Chondrocyte (in vitro differentiated cells): ENCODE results near the gene RNFT2. TPM values are rescaled to one million over a fixed set of nuclear protein-coding genes. Genes with fewer than 3 reads are reported as not detected.

Experiments used
- DNase-seq: peaks from one replicate; pipeline ENCODE4 v3.0.0; 2021; ENCODE audit warnings: mixed read lengths, low spot score
- H3K27ac Mint-ChIP-seq: one replicate; pipeline ENCODE4 v1.8.0; 2021; ENCODE audit warnings: mild to moderate bottlenecking, moderate library complexity, mixed read lengths; ENCODE audit not compliant: unreplicated experiment
- H3K27me3 Mint-ChIP-seq: 2 replicates; pipeline ENCODE4 v1.8.0; 2021; ENCODE audit warnings: low read depth, mixed read lengths
- H3K36me3 Mint-ChIP-seq: 2 replicates; pipeline ENCODE4 v1.8.0; 2021; ENCODE audit warnings: low read depth, mixed read lengths
- H3K4me1 Mint-ChIP-seq: 2 replicates; pipeline ENCODE4 v1.8.0; 2021; ENCODE audit warnings: low read depth, mild to moderate bottlenecking, mixed read lengths
- H3K4me3 Mint-ChIP-seq: one replicate; pipeline ENCODE4 v1.8.0; 2021; ENCODE audit warnings: mild to moderate bottlenecking, moderate library complexity, mixed read lengths; ENCODE audit not compliant: unreplicated experiment
- H3K9me3 Mint-ChIP-seq: 2 replicates; pipeline ENCODE4 v1.8.0; 2021; ENCODE audit warnings: low read depth, mixed read lengths
- total RNA-seq: library from RNA; stranded (reverse); gene quantifications from 3 replicates; pipeline ENCODE4 v1.2.1, GENCODE V29; 2021
- TF ChIP-seq, protein P1 (sequence below): fragments of 200-600 bp; sonication (generic); IDR thresholded peaks from 2 replicates; pipeline ENCODE4 v1.5.0; 2021; ENCODE audit warnings: antibody characterized with exemption, mild to moderate bottlenecking, moderate library complexity

RNFT2 gene
- total RNA-seq, 1 donor from 2014 or later: 5.1 TPM

DNA sequence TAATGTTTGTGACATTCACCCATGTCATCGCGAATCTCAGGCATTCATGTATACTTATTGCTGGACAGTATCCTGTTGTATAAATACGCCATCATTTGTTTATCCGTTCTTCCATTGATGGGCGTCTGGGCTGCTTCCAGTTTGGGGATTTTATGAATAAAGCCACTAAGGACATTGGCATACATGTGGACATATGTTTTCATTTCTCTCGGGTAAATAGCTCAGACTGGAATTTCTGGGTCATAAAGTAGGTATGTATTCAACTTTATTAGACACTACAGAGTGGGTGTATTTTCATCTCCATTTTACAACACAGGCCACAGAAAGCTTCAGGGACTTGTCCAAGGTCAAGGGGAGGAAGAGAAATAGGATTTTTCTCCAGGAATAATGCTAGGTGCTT is 94.2 kb downstream of the RNFT2 start:
- peaks cover 2% of the 10 kb centered on the region for H3K9me3 Mint-ChIP-seq
- TF ChIP-seq, protein P1, sequence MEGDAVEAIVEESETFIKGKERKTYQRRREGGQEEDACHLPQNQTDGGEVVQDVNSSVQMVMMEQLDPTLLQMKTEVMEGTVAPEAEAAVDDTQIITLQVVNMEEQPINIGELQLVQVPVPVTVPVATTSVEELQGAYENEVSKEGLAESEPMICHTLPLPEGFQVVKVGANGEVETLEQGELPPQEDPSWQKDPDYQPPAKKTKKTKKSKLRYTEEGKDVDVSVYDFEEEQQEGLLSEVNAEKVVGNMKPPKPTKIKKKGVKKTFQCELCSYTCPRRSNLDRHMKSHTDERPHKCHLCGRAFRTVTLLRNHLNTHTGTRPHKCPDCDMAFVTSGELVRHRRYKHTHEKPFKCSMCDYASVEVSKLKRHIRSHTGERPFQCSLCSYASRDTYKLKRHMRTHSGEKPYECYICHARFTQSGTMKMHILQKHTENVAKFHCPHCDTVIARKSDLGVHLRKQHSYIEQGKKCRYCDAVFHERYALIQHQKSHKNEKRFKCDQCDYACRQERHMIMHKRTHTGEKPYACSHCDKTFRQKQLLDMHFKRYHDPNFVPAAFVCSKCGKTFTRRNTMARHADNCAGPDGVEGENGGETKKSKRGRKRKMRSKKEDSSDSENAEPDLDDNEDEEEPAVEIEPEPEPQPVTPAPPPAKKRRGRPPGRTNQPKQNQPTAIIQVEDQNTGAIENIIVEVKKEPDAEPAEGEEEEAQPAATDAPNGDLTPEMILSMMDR: no peak
- no peaks in the 10 kb centered on the region for H3K4me1 Mint-ChIP-seq
- no peak overlapping the region for H3K27ac Mint-ChIP-seq
- no peak for DNase-seq
- H3K27me3 Mint-ChIP-seq: peaks cover 1% of the 10 kb centered on the region
- H3K36me3 Mint-ChIP-seq: peaks cover 2% of the 10 kb centered on the region
- H3K4me3 Mint-ChIP-seq: no peak overlapping the region

DNA sequence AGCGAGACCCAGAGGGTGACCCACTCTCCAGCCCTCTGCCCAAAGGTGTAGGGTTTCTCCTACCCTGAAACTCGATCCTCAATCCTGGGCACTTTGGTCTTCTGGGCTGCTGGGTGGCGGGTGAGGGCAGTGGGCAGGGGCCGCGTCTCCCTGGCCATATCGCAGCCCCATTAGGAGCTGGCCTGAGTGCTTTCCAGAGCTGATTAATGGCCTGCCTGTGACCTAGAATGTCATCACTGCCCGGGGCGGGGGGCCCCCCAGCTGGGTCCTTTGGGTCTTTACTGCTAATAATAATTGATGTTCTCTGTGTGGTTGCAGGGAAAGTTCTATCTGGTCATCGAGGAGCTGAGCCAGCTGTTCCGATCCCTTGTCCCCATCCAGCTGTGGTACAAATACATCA is 95.4 kb downstream of the RNFT2 start:
- Mint-ChIP-seq H3K36me3 (peaks cover 2% of the 10 kb centered on the region), H3K4me1 (no peaks in the 10 kb centered on the region), H3K4me3 (no peak overlapping the region), H3K9me3 (peaks cover 5% of the 10 kb centered on the region), H3K27me3 (peaks cover 1% of the 10 kb centered on the region), H3K27ac (no peak overlapping the region)
- DNase-seq: no peak
- TF ChIP-seq, protein P1: no peak

DNA sequence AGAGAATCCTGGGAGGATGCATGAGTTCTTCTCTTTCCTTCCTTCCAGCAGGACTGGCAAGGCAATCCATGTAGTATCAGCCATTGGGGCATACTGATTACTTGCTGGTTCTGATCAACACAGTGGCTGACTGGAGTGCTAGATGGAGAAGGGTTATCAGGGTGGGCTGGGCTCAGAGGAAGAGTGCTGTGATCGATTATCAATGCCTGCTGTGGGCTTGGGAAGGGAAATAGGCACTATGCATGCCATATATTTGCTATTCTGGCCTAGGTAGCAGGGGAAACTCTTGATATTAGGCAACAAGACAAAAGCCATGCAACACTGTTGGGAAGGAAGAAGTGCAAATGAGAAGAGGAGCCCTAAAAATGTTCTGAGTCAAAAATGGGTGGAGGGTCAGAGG is 97.4 kb downstream of the RNFT2 start:
- no peak for DNase-seq
- Mint-ChIP-seq H3K27ac (no peak overlapping the region), H3K9me3 (peaks cover 5% of the 10 kb centered on the region), H3K4me3 (no peak overlapping the region), H3K27me3 (no peaks in the 10 kb centered on the region), H3K4me1 (no peaks in the 10 kb centered on the region), H3K36me3 (peaks cover 2% of the 10 kb centered on the region)
- TF ChIP-seq, protein P1: no peak

DNA sequence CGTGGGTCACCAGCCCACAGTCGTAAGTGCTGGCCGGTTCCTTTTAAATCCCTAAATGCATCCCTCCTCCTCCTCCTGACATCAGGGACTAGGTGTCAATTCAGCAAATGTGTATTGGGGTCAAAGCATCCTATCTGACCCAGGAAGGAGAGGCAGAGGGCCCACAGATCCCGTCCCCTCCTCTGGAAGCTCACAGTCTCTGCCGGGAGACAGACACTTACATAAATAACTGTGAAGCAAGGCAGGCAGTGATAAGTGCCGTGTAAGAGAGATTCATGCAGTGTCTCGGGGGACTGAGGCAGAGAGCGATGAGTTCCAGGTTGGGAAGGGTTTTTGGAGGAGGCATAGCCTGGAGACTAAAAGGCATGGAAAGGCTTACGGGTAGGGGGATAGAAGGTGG is 99.0 kb downstream of the RNFT2 start:
- H3K27me3 Mint-ChIP-seq: no peaks in the 10 kb centered on the region
- no peaks in the 10 kb centered on the region for H3K4me1 Mint-ChIP-seq
- DNase-seq: no peak
- H3K27ac Mint-ChIP-seq: no peak overlapping the region
- TF ChIP-seq, protein P1: no peak
- H3K9me3 Mint-ChIP-seq: peaks cover 5% of the 10 kb centered on the region
- no peak overlapping the region for H3K4me3 Mint-ChIP-seq
- peaks cover 2% of the 10 kb centered on the region for H3K36me3 Mint-ChIP-seq

DNA sequence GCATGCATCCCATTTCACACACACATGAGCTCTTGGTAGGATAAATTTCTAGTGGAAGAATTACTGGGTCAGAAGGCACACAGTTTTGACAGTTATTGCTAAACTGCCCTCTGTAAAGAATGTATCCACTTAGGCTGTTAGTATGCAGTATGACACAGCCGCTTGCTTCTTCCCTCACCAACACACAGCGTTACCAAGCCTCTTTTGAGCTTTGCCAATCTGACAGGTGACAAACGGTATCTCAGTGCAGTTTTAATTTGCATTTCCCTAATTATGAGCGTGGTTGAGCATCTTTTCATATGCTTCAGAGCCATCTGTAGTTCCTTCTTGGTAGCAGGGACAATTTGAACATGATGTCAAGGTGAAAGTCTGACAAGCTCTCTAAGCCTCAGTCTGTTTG is 100.2 kb downstream of the RNFT2 start:
- Mint-ChIP-seq H3K27ac (no peak overlapping the region), H3K36me3 (peaks cover 2% of the 10 kb centered on the region), H3K9me3 (peaks cover 5% of the 10 kb centered on the region), H3K4me3 (no peak overlapping the region), H3K27me3 (no peaks in the 10 kb centered on the region), H3K4me1 (no peaks in the 10 kb centered on the region)
- TF ChIP-seq, protein P1: no peak
- no peak for DNase-seq
